HepG2 (cell line): Measurements from ENCODE around the gene EZH1. TPM values are rescaled to one million over a fixed set of nuclear protein-coding genes. Genes with fewer than 3 reads are reported as not detected.
A peak's percentile ranks its signal among the peaks of the same experiment; 100 is the strongest.

Experiments used
- FOXK2 ChIP-seq: fragments of 450-650 bp; IDR thresholded peaks from 2 replicates; pipeline ENCODE4 v1.6.1; 2016
- MBNL3 ChIP-seq: fragments of 250-450 bp; sonication (Bioruptor Pico); conservative IDR thresholded peaks from 2 replicates; pipeline ENCODE4 v1.8.0; 2022; ENCODE audit warnings: mild to moderate bottlenecking, inconsistent platforms
- RBM22 ChIP-seq: fragments of 200-400 bp; formaldehyde crosslinking; optimal IDR thresholded peaks from 2 replicates; pipeline ENCODE3; 2017; ENCODE audit warnings: mild to moderate bottlenecking, low read length, moderate library complexity
- SIN3B ChIP-seq: fragments of 150-350 bp; IDR thresholded peaks from 2 replicates; pipeline ENCODE4 v1.6.1; 2014; ENCODE audit warnings: low read length
- TEAD2 ChIP-seq: sonication (generic); formaldehyde crosslinking; IDR thresholded peaks from 2 replicates; pipeline ENCODE4 v1.9.0; 2021; ENCODE audit warnings: missing genetic modification reagents
- TRIM24 ChIP-seq: sonication (generic); formaldehyde crosslinking; IDR thresholded peaks from 2 replicates; pipeline ENCODE4 v1.8.0; 2022; ENCODE audit warnings: mild to moderate bottlenecking, missing genetic modification reagents
- ZFP82 ChIP-seq: sonication (generic); formaldehyde crosslinking; IDR thresholded peaks from 2 replicates; pipeline ENCODE4 v1.5.1; 2020; ENCODE audit warnings: mild to moderate bottlenecking, missing genetic modification reagents, borderline replicate concordance
- ZNF207 ChIP-seq: fragments of 450-650 bp; IDR thresholded peaks from 2 replicates; pipeline ENCODE4 v1.6.1; 2016; ENCODE audit warnings: antibody characterized with exemption, borderline replicate concordance
- ZNF335 ChIP-seq: sonication (generic); formaldehyde crosslinking; IDR thresholded peaks from 2 replicates; pipeline ENCODE4 v1.4.0; 2020; ENCODE audit warnings: missing genetic modification reagents
- ZNF430 ChIP-seq: sonication (generic); formaldehyde crosslinking; IDR thresholded peaks from 2 replicates; pipeline ENCODE4 v1.9.0; 2021; ENCODE audit warnings: mild to moderate bottlenecking, missing genetic modification reagents
- ZNF503 ChIP-seq: sonication (generic); formaldehyde crosslinking; IDR thresholded peaks from 2 replicates; pipeline ENCODE4 v1.4.0; 2020; ENCODE audit warnings: missing genetic modification reagents
- ZNF570 ChIP-seq: sonication (generic); formaldehyde crosslinking; IDR thresholded peaks from 2 replicates; pipeline ENCODE4 v1.4.0; 2020; ENCODE audit warnings: mild to moderate bottlenecking, missing genetic modification reagents, borderline replicate concordance
- ZNF646 ChIP-seq: sonication (generic); formaldehyde crosslinking; IDR thresholded peaks from 2 replicates; pipeline ENCODE4 v1.9.0; 2021; ENCODE audit warnings: mild to moderate bottlenecking, missing genetic modification reagents
- polyA plus RNA-seq, 8 experiments: library from polyadenylated mRNA; depleted of rRNA in 3 of 8; stranded (reverse) in 7 of 8; unstranded in 1 of 8; fragments of >200 nt; fragmentation: Illumina TruSeq in 4 of 8; extraction: Trizol in 4 of 8; gene quantifications; 2 replicates each; pipeline versions ENCODE4 v1.2.1 to v1.2.3, GENCODE V29; 2011 to 2016; ENCODE audit warnings: low read depth in 4 of 8, missing spikeins in 1 of 8, mixed read lengths in 1 of 8; ENCODE audit not compliant: insufficient read depth in 1 of 8
- total RNA-seq, 5 experiments: library from RNA; depleted of rRNA; stranded (reverse); fragments of >200 nt; fragmentation: Illumina TruSeq; extraction: Trizol; gene quantifications; 2 replicates each; pipeline ENCODE4 v1.2.3, GENCODE V29; 2016; ENCODE audit warnings: low read depth in 1 of 5
- TF ChIP-seq, protein P1 (sequence below): sonication (generic); formaldehyde crosslinking; IDR thresholded peaks from 2 replicates; pipeline ENCODE4 v1.9.0; 2021; ENCODE audit warnings: missing genetic modification reagents, borderline replicate concordance
- TF ChIP-seq, protein P2 (sequence below): IDR thresholded peaks from 2 replicates; pipeline ENCODE4 v1.6.1; 2016
- TF ChIP-seq, protein P3 (sequence below): sonication (generic); formaldehyde crosslinking; IDR thresholded peaks from 2 replicates; pipeline ENCODE4 v1.5.0; 2020; ENCODE audit warnings: missing genetic modification reagents

EZH1 gene
- total and polyA plus RNA-seq, 2 of the 13 experiments (the other 11 are each of a cell fraction or from before 2014, with no cell fraction given): 11.6 to 24.0 TPM

DNA sequence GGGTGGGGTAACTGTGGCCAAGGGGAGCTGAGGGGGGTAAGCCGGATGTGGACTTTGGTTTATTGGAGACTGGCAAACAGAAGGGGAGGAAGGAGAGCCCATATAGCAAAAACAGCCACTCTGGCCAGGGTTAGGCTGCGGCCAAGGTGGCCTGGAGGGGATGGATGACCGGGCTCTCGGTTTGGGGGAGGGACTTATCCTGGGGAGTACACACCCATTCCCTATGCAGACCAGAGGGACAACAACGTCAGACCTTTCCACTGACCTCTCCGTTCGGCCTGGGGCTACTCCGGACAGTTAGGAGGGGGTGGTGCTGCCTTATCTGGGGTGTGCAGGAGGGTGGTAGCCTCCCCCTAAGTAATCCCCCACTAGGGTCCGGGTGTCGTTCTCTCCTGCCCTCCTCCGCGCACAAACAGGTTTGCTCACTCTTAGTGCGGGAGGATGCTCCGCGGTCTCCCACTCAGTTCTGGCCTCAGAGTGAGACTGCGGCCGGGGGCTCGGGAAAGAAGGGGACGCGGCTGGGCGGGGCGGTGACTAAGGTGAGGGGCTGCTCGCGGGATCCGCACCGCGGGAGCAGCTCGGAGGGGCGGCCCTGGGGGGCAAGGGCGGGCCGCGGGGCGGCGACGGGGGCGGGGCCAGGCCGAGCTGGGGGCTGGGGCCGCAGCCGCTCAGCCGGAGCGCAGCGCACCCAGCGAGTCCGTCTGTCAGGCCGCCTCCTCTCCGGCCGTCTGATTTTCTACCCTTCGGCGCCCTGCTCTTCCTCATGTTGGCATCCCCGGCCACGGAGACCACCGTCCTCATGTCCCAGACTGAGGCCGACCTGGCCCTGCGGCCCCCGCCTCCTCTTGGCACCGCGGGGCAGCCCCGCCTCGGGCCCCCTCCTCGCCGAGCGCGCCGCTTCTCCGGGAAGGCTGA, 35.4 kb upstream of the EZH1 start, which contains the start of gene WNK4 (continued):
- TF ChIP-seq, protein P1, sequence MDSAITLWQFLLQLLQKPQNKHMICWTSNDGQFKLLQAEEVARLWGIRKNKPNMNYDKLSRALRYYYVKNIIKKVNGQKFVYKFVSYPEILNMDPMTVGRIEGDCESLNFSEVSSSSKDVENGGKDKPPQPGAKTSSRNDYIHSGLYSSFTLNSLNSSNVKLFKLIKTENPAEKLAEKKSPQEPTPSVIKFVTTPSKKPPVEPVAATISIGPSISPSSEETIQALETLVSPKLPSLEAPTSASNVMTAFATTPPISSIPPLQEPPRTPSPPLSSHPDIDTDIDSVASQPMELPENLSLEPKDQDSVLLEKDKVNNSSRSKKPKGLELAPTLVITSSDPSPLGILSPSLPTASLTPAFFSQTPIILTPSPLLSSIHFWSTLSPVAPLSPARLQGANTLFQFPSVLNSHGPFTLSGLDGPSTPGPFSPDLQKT (CRISPR knock-in tag): no peak
- no peak for TF ChIP-seq ZNF207
- TF ChIP-seq, protein P2, sequence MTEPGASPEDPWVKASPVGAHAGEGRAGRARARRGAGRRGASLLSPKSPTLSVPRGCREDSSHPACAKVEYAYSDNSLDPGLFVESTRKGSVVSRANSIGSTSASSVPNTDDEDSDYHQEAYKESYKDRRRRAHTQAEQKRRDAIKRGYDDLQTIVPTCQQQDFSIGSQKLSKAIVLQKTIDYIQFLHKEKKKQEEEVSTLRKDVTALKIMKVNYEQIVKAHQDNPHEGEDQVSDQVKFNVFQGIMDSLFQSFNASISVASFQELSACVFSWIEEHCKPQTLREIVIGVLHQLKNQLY (CRISPR knock-in tag): peak; percentile 88
- TF ChIP-seq, protein P3, sequence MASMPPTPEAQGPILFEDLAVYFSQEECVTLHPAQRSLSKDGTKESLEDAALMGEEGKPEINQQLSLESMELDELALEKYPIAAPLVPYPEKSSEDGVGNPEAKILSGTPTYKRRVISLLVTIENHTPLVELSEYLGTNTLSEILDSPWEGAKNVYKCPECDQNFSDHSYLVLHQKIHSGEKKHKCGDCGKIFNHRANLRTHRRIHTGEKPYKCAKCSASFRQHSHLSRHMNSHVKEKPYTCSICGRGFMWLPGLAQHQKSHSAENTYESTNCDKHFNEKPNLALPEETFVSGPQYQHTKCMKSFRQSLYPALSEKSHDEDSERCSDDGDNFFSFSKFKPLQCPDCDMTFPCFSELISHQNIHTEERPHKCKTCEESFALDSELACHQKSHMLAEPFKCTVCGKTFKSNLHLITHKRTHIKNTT (CRISPR knock-in tag): no peak
- peak; percentile 47; the same call in 1 of the 2 replicates for TF ChIP-seq ZNF503 (CRISPR knock-in tag)
- TF ChIP-seq SIN3B: no peak
- peak; percentile 87; the same call in 1 of the 2 replicates for TF ChIP-seq ZFP82
- TF ChIP-seq ZNF646: peak; percentile 69; the same call in 1 of the 2 replicates
- peak; percentile 88 for TF ChIP-seq RBM22
- TF ChIP-seq ZNF570 (CRISPR knock-in tag): 0 out of 2 replicates have a peak, but pooled peaks have one; percentile 12
- no peak for TF ChIP-seq ZNF335 (CRISPR knock-in tag)
- no peak for TF ChIP-seq MBNL3 (CRISPR knock-in tag)
- peak; percentile 55; the same call in 1 of the 2 replicates for TF ChIP-seq FOXK2
- no peak for TF ChIP-seq TRIM24 (CRISPR knock-in tag)
- TF ChIP-seq TEAD2: no peak
- peak; percentile 39 for TF ChIP-seq ZNF430
